IMR-90 (cell line): Measurements from ENCODE around the gene SEMA4D. TPM values are rescaled to one million over a fixed set of nuclear protein-coding genes. Genes with fewer than 3 reads are reported as not detected.

ENCODE experiments used
- ATAC-seq: fragments of 200-7000 bp; cut with Tn5 transposase; 2 replicates; pipeline ENCODE4 v1.9.1; 2020; ENCODE audit warnings: low read depth, mild to moderate bottlenecking, moderate library complexity
- BruUV-seq: library from RNA; stranded (reverse); fragments of 400-500 nt; replicated peaks from 2 replicates; lab custom pipeline; 2021; lab: Mats Ljungman, UMichigan
- CTCF ChIA-PET: fragments of 300-600 bp; formaldehyde crosslinking; extraction: SDS; loops from one replicate; lab custom pipeline; 2021; ENCODE audit warnings: antibody characterized with exemption; lab: Yijun Ruan, JAX
- POLR2A ChIA-PET: fragments of 300-600 bp; sonication (Branson Sonifier 250); formaldehyde crosslinking; loops from one replicate; lab custom pipeline; 2022; ENCODE audit warnings: antibody characterized with exemption; ENCODE audit not compliant: unreplicated experiment; lab: Charles Lee
- DNase-seq: peaks from one replicate; pipeline ENCODE4 v3.0.0; 2013
- H2AFZ ChIP-seq: replicated peaks from 2 replicates; pipeline ENCODE3; 2013; ENCODE audit warnings: low read length, mild to moderate bottlenecking; ENCODE audit not compliant: poor library complexity
- H2AK5ac ChIP-seq: 2 replicates; pipeline ENCODE4 v1.6.1; 2013; ENCODE audit warnings: low read depth, low read length, inconsistent platforms
- H2AK9ac ChIP-seq: replicated peaks from 2 replicates; pipeline ENCODE3; 2013; ENCODE audit warnings: mild to moderate bottlenecking, low read depth, low read length, moderate library complexity; ENCODE audit not compliant: poor library complexity
- H2BK120ac ChIP-seq: 2 replicates; pipeline ENCODE4 v1.6.1; 2013; ENCODE audit warnings: low read depth, low read length, inconsistent platforms
- H2BK15ac ChIP-seq: 3 replicates; pipeline ENCODE4 v1.6.1; 2013; ENCODE audit warnings: low read depth, low read length, inconsistent platforms
- H2BK20ac ChIP-seq: 2 replicates; pipeline ENCODE4 v1.6.1; 2013; ENCODE audit warnings: low read depth, mild to moderate bottlenecking, inconsistent platforms, low read length, moderate library complexity
- H2BK5ac ChIP-seq: 2 replicates; pipeline ENCODE4 v1.6.1; 2013; ENCODE audit warnings: mild to moderate bottlenecking, low read depth, low read length, inconsistent platforms; ENCODE audit not compliant: poor library complexity, severe bottlenecking
- H3K14ac ChIP-seq: replicated peaks from 2 replicates; pipeline ENCODE4 v1.6.1; 2013; ENCODE audit warnings: low read depth, low read length, inconsistent platforms
- H3K18ac ChIP-seq: 2 replicates; pipeline ENCODE4 v1.6.1; 2013; ENCODE audit warnings: low read depth, low read length, control low read depth
- H3K23ac ChIP-seq: 2 replicates; pipeline ENCODE4 v1.6.1; 2013; ENCODE audit warnings: low read depth, low read length, inconsistent platforms
- H3K27ac ChIP-seq: 2 replicates; pipeline ENCODE4 v1.5.1; 2013; ENCODE audit warnings: mild to moderate bottlenecking, control low read depth, low read length; ENCODE audit not compliant: insufficient read depth
- H3K27me3 ChIP-seq: 2 replicates; pipeline ENCODE4 v1.6.1; 2013; ENCODE audit warnings: low read length; ENCODE audit not compliant: control insufficient read depth, insufficient read depth
- H3K36me3 ChIP-seq: 2 replicates; pipeline ENCODE4 v1.6.1; 2013; ENCODE audit warnings: low read length, mixed read lengths; ENCODE audit not compliant: control insufficient read depth, insufficient read depth
- H3K4ac ChIP-seq: 2 replicates; pipeline ENCODE4 v1.6.1; 2013; ENCODE audit warnings: low read depth, low read length, inconsistent platforms
- H3K4me1 ChIP-seq: 2 replicates; pipeline ENCODE4 v1.6.1; 2013; ENCODE audit warnings: low read length, mixed read lengths; ENCODE audit not compliant: control insufficient read depth, insufficient read depth
- H3K4me2 ChIP-seq: 2 replicates; pipeline ENCODE4 v1.6.1; 2013; ENCODE audit warnings: low read depth, mild to moderate bottlenecking, control low read depth, low read length, moderate library complexity
- H3K4me3 ChIP-seq: 2 replicates; pipeline ENCODE4 v1.5.1; 2013; ENCODE audit warnings: low read depth, mild to moderate bottlenecking, control low read depth, low read length, moderate library complexity; ENCODE audit not compliant: insufficient read depth
- H3K56ac ChIP-seq: 2 replicates; pipeline ENCODE4 v1.6.1; 2013; ENCODE audit warnings: low read length, inconsistent platforms; ENCODE audit not compliant: insufficient read depth; ENCODE audit errors: extremely low read depth
- H3K79me1 ChIP-seq, 2 experiments: 2 replicates each; pipeline ENCODE4 v1.6.1; 2013; ENCODE audit warnings: low read length in 2 of 2, inconsistent platforms in 1 of 2, low read depth in 1 of 2
- H3K9ac ChIP-seq: 2 replicates; pipeline ENCODE4 v1.6.1; 2013; ENCODE audit warnings: low read depth, low read length, control low read depth
- H3K9me1 ChIP-seq: 2 replicates; pipeline ENCODE4 v1.6.1; 2013; ENCODE audit warnings: low read length, inconsistent platforms; ENCODE audit not compliant: insufficient read depth
- H3K9me3 ChIP-seq: 2 replicates; pipeline ENCODE4 v1.6.1; 2013; ENCODE audit warnings: low read length; ENCODE audit not compliant: control insufficient read depth, insufficient read depth
- H4K20me1 ChIP-seq: 2 replicates; pipeline ENCODE4 v1.6.1; 2013; ENCODE audit warnings: low read length, inconsistent platforms; ENCODE audit not compliant: insufficient read depth
- H4K5ac ChIP-seq: 2 replicates; pipeline ENCODE4 v1.6.1; 2013; ENCODE audit warnings: mild to moderate bottlenecking, low read depth, low read length, control low read depth
- H4K8ac ChIP-seq, 2 experiments: 2 replicates each; pipeline ENCODE4 v1.6.1; 2013; ENCODE audit warnings: low read depth in 2 of 2, low read length in 2 of 2, control low read depth in 1 of 2, inconsistent platforms in 1 of 2
- H4K91ac ChIP-seq: 2 replicates; pipeline ENCODE4 v1.6.1; 2013; ENCODE audit warnings: low read depth, low read length, inconsistent platforms; ENCODE audit not compliant: insufficient read depth
- CHD1 ChIP-seq: IDR thresholded peaks from 2 replicates; pipeline ENCODE4 v1.6.1; 2012; ENCODE audit warnings: low read depth, low read length, improper control_type of control experiment
- MAFK ChIP-seq: IDR thresholded peaks from 2 replicates; pipeline ENCODE4 v1.6.1; 2012; ENCODE audit warnings: low read depth, low read length, improper control_type of control experiment
- RAD21 ChIP-seq: IDR thresholded peaks from 2 replicates; pipeline ENCODE4 v1.6.1; 2012; ENCODE audit warnings: low read length, improper control_type of control experiment
- RCOR1 ChIP-seq: IDR thresholded peaks from 2 replicates; pipeline ENCODE4 v1.6.1; 2012; ENCODE audit warnings: mild to moderate bottlenecking, low read length, improper control_type of control experiment; ENCODE audit not compliant: insufficient replicate concordance
- SMC3 ChIP-seq: fragments of 150-350 bp; IDR thresholded peaks from 2 replicates; pipeline ENCODE4 v1.6.1; 2016; ENCODE audit warnings: low read depth, mild to moderate bottlenecking, antibody characterized with exemption, low read length, moderate library complexity
- WGBS, 2 experiments: methylation state at CpG; one replicate each; pipeline versions ENCODE4 v1.1.5 to v1.1.7; 2013; ENCODE audit warnings: missing lambda C conversion rate in 2 of 2; ENCODE audit not compliant: insufficient read length in 1 of 2; ENCODE audit errors: extremely low coverage in 2 of 2; 5-methylcytosine and 5-hydroxymethylcytosine counted together
- dilution Hi-C: fragments of 300-500 bp; cut with HindIII; formaldehyde crosslinking; loops from one replicate; pipeline ENCODE4 v1.14.3; 2018; ENCODE audit warnings: low sequenced_read_pairs; ENCODE audit not compliant: unreplicated experiment
- in situ Hi-C: fragments of 300-500 bp; cut with MboI; formaldehyde crosslinking; loops from 3 replicates; pipeline ENCODE4 v1.14.3; 2019; ENCODE audit warnings: low sequenced_read_pairs, inconsistent platforms, mixed read lengths
- intact Hi-C: fragments of 100-400 bp; cut with micrococcal nuclease; formaldehyde crosslinking; loops from 2 replicates; pipeline ENCODE4 v1.10.0; 2022
- polyA plus RNA-seq, 3 experiments: library from polyadenylated mRNA; depleted of rRNA; stranded (reverse); fragments of >200 nt; gene quantifications; 2 replicates each; pipeline ENCODE4 v1.2.3, GENCODE V29; 2012; ENCODE audit warnings: low replicate concordance in 1 of 3
- total RNA-seq: library from RNA; depleted of rRNA; stranded (reverse); fragments of >200 nt; gene quantifications from 2 replicates; pipeline ENCODE4 v1.2.3, GENCODE V29; 2012

Gene SEMA4D
- total and polyA plus RNA-seq, 2 of the 4 experiments (the other 2 are of a cell fraction), result 0.90 to 1.5 TPM

DNA sequence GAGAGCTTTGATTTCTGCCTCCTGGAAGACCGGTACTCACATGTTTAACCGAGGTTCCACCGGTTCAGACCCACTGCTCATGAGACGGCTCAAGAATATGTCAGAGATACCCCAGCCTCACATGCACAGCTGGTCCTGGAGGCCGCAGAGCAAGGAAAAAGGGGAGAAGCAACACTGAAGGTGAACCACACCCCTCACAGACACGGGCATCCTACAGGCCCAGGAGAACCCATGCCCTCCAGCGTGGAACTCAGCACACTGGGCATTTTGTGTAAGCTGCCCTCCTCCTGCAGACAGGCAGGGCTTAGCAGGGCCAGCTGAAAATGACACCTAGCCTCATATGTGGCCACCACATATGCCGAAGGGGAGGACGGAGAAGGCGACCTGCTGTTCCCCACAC, 37.4 kb downstream of the SEMA4D start:
- Histone ChIP-seq H3K4me2 (no peak overlapping the region), H3K4me3 (no peak overlapping the region), H3K56ac (no peak overlapping the region), H3K4ac (no peak overlapping the region), H3K27me3 (no peaks in the 10 kb centered on the region), H3K27ac (no peak overlapping the region), H3K9me3 (no peaks in the 10 kb centered on the region), H2AK9ac (no peak overlapping the region), H2BK20ac (no peak overlapping the region), H3K9ac (no peak overlapping the region), H4K91ac (no peak overlapping the region), H2AK5ac (peak overlapping the region; percentile 24; the same call in 1 of the 2 replicates), H4K5ac (no peak overlapping the region), H3K36me3 (peaks cover 2% of the 10 kb centered on the region; the same call in 1 of the 2 replicates), H3K18ac (no peak overlapping the region), H2BK15ac (no peak overlapping the region), H2BK120ac (peak overlapping the region; percentile 5; the same call in 1 of the 2 replicates), H3K14ac (no peak overlapping the region), H3K23ac (no peak overlapping the region), H2AFZ (peak overlapping the region; percentile 43), H4K8ac (no peak overlapping the region), H3K4me1 (peaks cover 6% of the 10 kb centered on the region; the same call in 1 of the 2 replicates), H3K9me1 (0 out of 2 replicates have a peak, but pooled peaks cover 3% of the 10 kb centered on the region), H4K20me1 (no peaks in the 10 kb centered on the region), H2BK5ac (no peak overlapping the region), H3K79me1 (0 out of 4 replicates have a peak, but pooled peaks cover 0 to 2% of the 10 kb centered on the region in 2 experiments)
- in situ Hi-C loops, result no loop called here
- dilution Hi-C loops, result no loop called here
- ChIA-PET CTCF (no interaction called here), POLR2A (no interaction called here)
- intact Hi-C loops, result no loop called here
- ATAC-seq, result peak; percentile 20; the same call in 1 of the 2 replicates
- no peak for DNase-seq
- WGBS, 2 experiments, result 80% methylated on average over 2 of the region's 10 CpGs; no CpG with 5 or more reads in 1 of the 2 experiments
- BruUV-seq, result no TSS peak
- TF ChIP-seq RAD21 (no peak), RCOR1 (no peak), MAFK (no peak), SMC3 (no peak), CHD1 (no peak)
